CD4-positive, alpha-beta T cell treated with Interleukin-6 for 4 hours (primary cell): ENCODE measurements around the gene PIK3R3.
A peak's percentile ranks its signal among the peaks of the same experiment; 100 is the strongest.

Experiments
- DNase-seq: peaks from one replicate; pipeline ENCODE4 v3.0.0-alpha.2; 2020; ENCODE audit warnings: mixed read lengths

PIK3R3 gene

DNA sequence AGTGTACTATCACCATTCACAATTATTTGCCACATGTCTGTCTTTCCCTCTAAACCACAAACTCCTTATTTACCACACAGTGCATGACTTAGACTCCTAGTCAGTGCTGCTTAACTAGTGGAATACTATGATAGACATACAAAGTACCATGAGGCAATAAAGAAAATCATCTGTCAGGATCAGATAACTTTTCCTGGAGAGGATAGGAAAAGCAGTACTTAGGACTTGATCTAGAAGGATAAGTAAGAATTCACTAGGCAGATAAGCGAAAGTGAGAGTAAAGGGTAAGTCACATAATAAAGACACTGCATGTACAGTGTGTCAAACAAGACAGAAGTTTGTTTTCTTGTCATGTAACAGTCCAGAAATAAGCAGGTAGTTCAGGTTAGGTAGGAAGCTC lies 21.3 kb upstream of the PIK3R3 start:
- DNase-seq = no peak

GRCh38 chr1:46153228-46153627 lies 20.8 kb upstream of the PIK3R3 start:
- DNase-seq = no peak

- no peak for DNase-seq
These were observed 19.6 kb upstream of the PIK3R3 start for GRCh38 chr1:46152016-46152415.

DNA sequence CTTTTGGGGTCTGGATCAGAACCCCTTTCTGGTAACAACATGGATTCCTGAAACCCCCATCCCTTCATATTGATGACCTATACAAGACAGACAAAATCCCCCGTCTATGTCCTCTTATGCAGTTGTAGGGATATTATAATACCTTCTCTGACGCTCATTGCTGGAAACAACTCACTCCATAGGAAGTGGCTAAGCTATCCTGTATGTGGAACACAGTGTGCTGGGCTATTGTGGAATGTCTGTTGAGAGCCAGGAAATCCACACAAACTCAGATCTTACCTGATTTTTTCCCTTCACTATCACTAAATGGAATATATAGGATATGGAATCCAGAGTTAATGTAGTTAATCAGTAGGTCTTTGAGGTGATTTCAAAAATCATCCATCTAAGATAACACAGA lies 17.7 kb upstream of the PIK3R3 start:
- DNase-seq = no peak

DNA sequence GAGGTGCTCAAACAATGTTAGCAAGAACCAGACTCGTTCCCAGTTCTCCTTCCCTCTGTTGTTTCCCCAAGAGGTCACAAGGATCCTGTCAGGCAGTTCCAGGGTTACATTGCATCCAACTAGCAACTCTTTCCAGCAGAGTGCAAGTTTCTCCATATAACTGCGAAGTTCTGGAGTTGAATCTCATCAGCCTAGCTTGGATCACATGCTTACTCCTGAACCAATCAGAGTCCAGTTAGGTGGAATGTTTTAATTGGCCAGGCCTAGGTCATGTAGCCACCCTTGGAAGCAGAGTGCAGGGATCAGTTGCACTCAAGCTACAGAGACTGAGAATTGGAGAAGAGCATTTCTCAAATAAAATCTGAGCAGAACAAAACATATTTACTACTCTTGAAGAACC lies 15.9 kb upstream of the PIK3R3 start:
- no peak for DNase-seq

GRCh38 chr1:46137916-46138315 lies 5.5 kb upstream of the PIK3R3 start:
- no peak for DNase-seq

DNA sequence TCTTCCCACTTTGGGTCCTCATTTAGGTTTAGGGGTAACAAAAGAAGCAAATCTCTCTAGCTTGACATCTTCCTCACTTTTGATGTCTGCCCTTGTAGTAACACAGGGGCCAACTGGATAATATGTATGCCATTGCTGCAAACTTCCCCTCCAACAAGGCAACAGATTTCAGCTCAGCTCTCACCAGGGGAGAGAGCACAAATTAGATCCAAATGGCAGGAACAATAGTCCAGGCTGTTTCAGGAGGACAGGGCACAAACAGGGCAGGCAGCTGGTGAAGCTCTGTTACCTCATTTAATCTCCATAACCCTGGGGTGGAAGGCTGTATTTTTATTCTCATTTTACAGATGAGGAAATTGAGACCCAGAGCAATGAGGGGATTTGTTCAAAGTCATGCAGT lies 4.3 kb upstream of the PIK3R3 start:
- no peak for DNase-seq

DNA sequence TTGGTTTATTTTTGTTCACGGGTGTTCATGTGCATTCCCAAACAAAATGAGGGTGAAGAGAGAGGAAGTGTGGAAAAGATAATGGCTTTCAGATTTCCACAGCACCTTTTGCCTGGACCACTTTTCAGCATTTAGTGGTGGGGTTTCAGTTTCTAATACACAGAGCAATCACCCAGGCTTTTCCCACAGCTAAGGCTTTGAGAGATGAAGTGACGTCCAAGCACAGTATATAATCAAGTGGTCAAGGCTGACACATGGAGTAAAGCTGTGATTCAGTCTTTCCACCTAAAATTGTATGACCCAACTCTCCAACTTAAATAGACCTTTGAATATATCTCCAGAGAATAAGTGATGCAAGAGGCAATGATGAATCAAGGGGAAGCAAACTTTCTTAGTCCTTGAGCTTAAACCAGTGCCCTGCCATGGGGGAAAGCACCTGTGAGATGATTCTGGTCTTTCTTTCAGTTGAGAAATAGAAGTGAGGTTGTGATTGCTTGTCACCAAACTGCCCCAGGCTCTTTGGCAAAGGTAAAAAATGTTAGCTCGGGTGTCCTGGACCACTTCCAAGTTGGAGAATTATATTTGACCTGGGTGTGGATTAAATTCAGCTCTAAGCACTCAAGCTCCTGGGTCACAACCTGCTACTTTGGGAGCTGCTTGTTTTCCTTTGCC lies 2.4 kb upstream of the PIK3R3 start:
- DNase-seq = no peak

GRCh38 chr1:46133781-46134350 lies 1.4 kb upstream of the PIK3R3 start:
- DNase-seq = no peak

- no peak for DNase-seq
These were observed 791 bp upstream of the PIK3R3 start for GRCh38 chr1:46133181-46133658.

DNA sequence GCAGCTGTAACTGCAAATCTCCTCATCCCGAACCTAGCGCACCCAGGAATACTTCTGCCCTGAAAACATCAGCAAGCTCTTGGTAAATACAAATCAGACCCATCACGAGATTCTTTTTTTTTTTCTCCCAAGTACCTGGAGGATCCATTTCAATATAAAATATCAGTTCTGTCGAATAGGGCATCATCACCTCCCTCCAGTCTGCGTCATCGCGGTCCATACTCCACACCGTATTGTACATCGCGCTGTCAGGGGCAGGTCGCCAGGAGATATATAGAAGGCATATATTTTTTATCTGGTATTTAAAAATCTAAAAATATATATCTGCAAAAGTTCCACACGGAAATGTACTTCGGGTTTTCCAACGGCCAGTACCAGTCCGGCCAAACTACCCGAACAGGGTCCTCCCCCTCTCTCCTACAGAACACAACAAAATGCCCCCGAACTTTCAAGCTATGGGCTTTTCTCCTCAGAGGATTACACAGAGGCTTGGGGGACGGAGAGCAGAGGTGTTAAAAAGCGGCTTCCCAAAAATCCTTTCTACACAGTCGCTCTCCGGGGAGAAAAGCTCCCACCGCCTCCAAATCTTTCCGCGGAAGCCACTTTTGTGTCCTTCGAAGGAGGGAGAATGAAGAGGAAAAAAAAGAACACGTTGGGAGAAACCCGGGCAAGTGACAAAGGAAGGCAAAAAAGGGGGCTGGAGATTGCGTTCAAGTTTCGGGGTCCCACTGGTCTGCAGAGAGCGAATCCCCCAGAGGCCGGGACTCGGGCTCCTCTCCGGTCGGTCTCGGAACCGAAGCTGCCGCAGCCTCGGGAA lies 509 bp downstream of the PIK3R3 start:
- DNase-seq = peak; percentile 39

DNA sequence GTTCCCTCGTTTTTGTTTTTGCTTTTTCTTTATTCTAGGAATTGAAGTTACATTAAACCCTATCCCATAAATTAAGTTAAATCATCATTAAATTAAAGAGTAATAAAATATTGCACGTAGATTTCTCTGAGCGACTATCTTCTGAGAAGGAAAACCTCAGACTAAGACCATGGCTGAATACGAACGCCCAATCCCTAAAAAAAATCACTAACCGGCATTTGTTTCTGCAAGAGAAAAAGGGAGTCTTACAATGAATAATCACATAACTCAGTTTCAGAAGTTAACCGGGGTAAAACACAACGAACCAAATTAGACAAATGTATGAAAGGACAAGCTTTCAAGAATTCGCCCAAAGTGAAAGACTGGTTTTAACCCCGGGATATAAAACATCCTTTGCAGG lies 1.3 kb downstream of the PIK3R3 start:
- no peak for DNase-seq

- DNase-seq = no peak
These were observed 1.8 kb downstream of the PIK3R3 start for GRCh38 chr1:46130606-46131005.

DNA sequence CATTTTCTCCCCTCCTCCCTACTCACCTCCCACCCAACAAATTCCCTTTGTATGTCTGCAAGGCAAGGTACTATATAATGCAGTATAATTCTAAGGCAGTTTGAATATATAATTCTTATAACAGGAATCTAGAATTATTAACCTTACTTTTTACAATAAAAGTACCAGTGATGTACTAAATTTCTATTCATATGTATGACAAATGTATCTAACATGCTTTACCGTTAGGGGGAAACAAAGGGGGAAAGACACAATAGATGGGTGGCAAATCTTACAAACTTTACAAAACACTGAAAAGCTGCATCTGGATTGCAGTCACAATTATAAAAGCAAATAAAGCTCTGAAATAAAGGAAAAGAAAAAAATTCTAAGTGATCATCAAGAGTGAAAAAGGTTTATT lies 2.3 kb downstream of the PIK3R3 start:
- no peak for DNase-seq

DNA sequence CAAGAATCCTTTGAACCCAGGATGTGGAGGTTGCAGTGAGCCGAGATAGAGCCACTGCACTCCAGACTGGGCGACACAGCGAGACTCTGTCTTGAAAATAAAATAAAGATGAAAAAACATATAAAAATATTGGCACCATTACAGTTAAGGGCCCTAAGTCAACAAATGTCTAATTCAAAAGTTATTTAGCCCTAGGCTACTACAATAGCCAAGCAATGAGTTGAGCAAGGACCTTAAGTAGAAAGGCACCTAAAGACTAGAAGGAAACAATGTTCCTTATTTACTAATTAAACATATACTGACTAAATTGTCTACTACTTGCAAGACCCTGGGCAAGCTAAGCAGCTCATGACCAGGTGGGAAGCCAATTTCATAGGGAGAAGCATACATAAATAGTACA lies 4.1 kb downstream of the PIK3R3 start:
- no peak for DNase-seq

DNA sequence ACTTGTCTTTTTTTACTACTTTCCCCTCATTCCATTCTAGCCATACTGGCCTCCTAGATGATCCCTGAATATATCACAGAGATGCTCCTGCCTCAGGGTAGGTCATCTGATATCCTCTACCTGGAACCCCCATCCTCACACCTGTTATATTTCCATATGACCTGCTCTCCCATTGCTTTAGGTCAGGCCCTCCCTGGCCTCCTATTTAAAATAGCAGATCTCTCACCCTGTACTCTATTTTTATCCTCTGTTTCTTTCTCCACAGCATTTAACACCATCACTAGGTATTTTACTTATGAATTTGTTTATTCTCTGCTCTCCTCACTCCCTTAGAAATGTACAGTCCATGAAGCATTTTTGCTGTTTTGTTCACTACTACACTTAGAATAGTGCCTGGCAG lies 13.6 kb downstream of the PIK3R3 start:
- no peak for DNase-seq

- no peak for DNase-seq
These were observed 14.5 kb downstream of the PIK3R3 start for GRCh38 chr1:46117810-46118494.

DNA sequence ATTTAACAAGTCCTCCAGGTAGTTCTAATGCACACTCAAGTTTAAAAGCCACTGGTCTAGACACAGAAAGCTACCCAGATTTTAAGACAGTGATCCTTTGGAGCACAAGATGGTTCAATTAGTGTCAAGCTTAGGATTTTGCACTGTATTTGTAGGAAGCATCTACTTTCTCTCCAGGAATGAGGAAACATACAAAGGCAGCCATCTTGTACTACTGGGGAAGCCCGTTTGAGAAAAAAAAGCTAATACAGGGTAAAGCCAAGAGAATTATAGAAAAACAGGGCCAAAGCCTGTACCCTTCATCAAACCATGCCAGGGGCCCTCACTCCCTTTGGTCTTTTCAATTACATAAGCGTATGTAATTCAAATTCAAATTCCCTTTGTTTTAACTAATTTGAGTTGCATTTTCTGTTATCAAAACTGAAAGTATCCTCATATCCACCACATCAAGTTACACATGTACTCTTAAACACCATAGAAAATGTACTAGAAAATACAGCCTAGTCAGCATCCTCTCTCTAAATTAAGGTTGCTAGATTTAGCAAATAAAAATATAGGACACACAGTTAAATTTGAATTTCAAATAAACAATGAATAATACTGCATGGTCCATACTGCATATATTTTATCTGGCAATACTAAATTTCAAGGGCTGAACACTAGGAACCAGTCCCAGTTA lies 17.4 kb downstream of the PIK3R3 start:
- no peak for DNase-seq

DNA sequence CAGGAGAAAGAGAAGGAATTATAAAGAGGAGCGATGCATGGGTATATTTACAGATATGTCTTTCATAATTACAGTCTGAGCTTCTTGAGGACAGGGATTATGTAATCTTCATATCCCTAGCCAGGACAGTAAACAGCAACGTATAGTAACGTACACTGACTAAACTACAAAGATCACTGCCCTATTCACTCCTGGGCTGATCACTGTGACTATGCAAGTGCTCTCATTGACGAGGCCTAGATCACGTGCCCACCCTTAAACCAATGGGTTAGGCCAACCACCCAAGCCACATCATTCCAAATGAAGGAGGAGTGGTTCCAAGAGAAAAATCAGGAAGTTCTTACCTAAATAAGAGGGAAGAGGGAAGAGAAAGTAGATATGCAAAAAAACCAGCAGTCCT lies 18.5 kb downstream of the PIK3R3 start:
- no peak for DNase-seq

- no peak for DNase-seq
These were observed 20.3 kb downstream of the PIK3R3 start for GRCh38 chr1:46112108-46112507.

DNA sequence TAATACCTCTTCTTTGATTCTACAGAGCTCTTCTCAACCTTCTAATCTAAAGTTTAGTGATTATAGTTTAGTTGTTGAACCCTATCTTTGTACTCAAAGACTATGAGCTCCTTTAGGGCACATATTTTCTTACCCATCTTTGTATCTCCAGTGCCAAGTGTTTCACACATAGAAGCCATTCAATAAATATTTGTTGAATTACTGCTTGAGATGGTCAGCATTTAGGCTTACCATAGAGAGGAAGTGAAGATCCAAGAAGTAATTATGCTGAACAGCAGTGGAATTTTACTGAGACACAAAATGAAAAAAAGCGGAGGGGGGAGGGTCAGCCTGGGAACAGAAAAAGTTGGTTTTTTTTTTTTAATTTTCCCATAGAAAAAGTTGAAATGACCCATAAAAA lies 21.9 kb downstream of the PIK3R3 start:
- DNase-seq = no peak

DNA sequence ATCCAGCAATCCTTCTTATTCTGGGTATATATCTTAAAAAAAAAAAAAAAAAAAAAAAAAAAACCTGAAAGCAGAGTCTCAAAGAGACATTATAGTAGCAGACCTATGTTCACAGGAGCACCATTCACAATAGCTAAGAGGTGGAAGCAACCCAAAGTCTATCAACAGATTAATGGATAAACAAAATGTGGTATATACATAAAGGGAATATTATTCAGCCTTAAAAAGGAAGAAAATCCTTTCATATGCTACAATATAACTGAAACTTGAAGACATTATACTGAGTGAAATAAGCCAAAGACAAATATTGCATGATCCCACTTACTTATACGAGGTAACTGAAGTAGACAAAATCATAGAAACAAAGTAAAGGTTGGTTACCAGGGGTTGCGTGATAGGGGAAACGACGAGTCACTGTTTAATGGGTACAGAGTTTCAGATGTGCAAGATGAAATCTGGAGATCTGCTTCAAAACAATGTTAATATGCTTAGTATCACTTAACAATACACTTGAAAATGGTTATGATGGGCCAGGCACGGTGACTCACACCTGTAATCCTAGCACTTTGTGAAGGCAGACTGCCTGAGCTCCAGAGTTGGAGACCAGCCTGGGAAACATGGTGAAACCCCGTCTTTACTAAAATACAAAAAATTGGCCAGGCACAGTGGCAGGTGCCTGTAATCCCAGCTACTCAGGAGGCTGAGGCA lies 29.5 kb downstream of the PIK3R3 start:
- no peak for DNase-seq
